Activated naive CD4-positive, alpha-beta T cell (primary cell): ENCODE results near the gene SPP1.
"Not testable (repeated sequence)": the region's sequence is repeated elsewhere in the genome, so short reads cannot be mapped to it uniquely, and the experiment has no call there.

ENCODE experiments used
- DNase-seq, 4 experiments: peaks; one replicate each; lab custom pipeline; 2025; lab: John Stamatoyannopoulos, UW

Gene SPP1

DNA sequence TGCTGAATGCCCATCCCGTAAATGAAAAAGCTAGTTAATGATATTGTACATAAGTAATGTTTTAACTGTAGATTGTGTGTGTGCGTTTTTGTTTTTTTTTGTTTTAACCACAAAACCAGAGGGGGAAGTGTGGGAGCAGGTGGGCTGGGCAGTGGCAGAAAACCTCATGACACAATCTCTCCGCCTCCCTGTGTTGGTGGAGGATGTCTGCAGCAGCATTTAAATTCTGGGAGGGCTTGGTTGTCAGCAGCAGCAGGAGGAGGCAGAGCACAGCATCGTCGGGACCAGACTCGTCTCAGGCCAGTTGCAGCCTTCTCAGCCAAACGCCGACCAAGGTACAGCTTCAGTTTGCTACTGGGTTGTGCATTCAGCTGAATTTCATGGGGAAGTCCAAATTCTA lies at the start of gene SPP1:
SPP1 (plus strand) TSS at position 249 of the 400 bp plus-strand sequence. CDS start 1,182 bp downstream, outside the sequence.
- DNase-seq: no peak

DNA sequence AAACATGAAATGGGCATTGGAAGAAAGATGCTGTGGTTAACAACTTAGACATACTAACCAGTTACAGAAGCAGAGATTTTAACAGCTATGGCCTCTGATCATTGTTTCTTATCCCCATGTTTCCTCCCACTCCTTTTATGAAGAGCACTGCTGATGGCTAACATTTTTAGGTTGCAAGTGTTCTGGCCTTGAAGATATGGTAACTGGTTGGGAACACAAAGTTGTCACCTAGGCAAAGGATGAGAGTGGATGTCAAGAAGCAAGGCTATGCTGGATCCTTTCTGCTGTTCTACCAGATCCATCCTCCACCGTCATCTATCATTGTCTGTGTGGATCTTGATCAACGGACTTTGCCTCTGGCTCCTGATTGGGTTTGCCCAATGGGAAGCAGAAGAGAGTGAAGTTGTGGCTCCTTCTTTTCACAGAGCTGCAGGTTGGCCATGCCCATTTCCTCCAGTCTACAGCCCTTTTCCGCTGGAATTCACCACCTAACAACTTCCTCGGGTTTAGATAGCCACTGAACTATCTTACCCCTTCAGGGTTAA lies 48.9 kb upstream of the SPP1 start:
- no peak for DNase-seq

DNA sequence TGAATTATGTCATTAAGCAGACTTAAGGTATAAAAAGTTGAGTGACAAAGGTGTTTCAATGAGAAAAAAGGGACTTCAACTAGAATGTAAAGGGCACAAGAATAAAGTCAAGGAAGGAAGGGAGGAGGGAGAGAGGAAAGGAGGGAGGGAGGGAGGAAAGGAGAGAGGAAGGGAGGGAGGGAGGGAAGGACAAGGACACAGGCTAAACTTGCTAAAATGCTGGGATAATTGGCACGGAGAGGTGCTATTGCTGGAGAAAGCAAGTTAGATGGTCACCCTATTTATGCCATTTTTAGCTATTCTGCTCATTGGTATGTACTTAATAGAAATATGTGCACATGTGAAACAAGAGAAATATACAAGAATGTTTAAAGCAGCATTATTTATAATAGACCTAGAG lies 44.9 kb upstream of the SPP1 start:
- no peak for DNase-seq

DNA sequence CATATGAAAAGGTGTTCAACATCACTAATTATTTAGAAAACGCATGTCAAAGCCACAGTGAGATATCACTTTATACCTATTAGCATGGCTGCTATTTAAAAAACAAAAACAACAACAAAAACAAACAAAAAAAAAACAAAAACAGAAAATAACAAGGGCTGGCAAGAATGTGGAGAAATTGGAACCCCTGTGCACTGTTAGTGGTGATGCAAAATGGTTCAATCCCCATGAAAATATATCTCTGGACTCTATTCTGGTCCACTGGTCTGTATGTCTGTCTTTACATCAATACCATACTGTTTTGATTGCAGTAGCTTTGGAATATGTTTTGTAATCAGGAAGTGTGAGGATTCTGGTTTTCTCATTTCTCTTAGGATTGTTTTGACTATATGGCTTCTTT lies 43.6 kb upstream of the SPP1 start:
- DNase-seq: no peak

DNA sequence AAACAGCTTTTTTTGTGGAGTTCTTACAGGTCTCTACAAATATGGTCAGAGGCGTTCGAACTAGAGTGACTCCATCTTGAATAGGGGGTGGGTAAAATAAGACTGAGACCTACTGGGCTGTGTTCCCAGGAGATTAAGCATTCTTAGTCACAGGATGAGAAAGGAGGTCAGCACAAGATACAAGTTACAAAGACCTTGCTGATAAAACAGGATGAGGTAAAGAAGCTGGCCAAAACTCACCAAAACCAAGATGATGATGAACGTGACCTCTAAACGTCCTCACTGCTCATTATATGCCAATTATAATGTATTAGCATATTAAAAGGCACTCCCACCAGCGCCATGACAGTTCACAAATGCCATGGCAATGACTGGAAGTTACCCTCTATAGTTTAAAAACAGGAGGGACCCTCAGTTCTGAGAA lies 42.8 kb upstream of the SPP1 start:
- DNase-seq: no peak

DNA sequence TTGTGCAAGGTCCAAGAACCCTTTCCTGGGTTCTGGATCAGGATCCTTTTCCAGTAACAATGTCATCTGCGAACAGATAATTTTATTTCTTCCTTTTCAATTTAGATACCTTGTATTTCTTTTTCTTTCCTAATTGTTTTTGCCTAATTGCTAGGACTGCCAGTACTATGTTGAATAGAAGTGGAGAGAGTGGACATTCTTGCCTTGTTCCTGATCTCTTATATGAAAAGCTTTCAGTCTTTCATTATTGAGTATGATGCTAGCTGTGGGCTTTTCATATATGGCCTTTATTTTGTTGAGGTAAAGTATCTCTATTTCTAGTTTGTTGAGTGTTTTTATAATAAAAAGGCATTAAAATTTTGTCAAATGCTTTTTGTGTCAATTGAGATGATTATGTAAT lies 42.2 kb upstream of the SPP1 start:
- no peak for DNase-seq

DNA sequence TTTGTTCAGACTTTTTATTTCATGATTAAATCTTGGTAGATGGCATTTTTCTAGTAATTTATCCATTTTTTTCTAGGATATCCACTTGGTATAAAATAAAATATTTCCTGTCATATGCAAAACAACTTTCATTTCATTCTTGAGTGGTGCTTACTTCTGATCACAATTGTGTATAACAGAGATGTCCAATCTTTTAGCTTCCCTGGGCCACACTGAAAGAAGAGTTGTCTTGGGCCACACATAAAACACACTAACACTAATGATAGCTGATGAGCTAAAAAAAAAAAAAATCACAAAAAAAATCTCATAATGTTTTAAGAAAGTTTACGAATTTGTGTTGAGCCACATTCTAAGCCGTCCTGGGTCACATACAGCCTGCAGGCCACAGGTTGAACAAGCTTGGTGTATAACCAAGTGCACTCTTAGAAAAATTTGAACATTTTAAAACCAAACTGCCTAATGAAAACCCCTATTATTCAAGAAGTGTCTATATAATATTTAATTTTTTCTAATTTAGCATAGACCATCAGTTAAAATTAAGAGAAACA lies 41.3 kb upstream of the SPP1 start:
- no peak for DNase-seq

DNA sequence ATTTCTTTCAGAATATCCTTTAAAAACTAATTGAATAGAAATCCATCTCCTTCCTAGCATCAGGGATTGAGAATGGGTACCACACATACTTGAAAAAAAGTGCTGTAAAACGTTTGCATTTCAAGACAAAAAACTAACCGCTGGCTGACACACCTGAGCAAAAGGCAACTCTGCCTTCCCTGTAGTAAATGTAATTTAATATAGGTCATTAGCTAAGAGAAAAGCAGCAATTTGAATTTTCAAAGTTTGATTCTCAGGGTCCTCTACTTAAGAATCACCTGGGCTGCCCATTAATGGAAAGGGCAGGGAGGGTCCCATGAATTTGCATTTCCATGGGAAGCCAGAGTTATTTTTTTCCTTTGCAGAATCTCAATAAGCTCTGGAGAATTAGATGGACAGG lies 40.5 kb upstream of the SPP1 start:
- DNase-seq: no peak

DNA sequence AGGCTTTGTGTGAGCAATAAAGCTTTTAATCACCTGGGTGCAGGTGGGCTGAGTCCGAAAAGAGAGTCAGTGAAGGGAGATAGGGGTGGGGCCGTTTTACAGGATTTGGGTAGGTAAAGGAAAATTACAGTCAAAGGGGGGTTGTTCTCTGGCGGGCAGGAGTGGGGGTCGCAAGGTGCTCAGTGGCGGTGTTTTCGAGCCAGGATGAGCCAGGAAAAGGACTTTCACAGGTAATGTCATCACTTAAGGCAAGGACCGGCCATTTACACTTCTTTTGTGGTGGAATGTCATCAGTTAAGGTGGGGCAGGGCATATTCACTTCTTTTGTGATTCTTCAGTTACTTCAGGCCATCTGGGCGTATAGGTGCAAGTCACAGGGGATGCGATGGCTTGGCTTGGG lies 39.6 kb upstream of the SPP1 start:
- DNase-seq: not testable (repeated sequence)

DNA sequence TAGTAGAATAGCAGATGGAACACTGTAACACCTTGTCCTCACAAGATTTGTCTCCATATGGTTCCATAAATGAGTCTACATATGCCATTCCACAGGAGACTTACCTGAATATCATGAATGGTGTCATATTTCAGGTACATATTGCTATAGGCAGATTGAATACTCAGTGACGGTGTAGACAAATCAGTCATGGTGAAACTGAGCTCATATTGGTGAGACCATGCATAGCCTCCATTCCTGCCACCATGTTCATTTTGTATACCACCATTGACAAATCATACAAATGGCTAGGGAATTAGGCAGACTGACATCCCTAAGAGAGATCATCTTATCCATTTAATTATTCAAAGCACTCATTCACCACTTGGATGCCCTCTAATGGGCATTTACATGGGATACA lies 38.0 kb upstream of the SPP1 start:
- no peak for DNase-seq

DNA sequence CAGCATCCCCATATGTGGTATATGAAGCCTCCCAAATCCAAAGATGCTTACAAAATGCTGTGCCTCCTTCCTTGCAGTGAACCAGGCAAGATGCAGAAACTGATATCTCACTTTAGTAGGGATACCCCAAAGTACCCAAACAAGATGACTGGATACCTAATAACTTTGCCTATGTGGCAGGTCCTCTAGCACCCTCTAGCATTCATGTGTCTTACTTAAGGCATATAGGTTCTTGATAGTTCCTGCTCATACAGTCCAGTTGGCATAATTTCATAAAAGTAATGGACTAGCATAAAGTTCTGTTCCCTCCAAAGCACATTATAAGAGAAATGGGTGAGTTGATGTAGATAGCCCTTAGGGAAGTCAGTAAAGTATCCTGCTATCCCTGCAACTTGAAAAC lies 36.8 kb upstream of the SPP1 start:
- no peak for DNase-seq

DNA sequence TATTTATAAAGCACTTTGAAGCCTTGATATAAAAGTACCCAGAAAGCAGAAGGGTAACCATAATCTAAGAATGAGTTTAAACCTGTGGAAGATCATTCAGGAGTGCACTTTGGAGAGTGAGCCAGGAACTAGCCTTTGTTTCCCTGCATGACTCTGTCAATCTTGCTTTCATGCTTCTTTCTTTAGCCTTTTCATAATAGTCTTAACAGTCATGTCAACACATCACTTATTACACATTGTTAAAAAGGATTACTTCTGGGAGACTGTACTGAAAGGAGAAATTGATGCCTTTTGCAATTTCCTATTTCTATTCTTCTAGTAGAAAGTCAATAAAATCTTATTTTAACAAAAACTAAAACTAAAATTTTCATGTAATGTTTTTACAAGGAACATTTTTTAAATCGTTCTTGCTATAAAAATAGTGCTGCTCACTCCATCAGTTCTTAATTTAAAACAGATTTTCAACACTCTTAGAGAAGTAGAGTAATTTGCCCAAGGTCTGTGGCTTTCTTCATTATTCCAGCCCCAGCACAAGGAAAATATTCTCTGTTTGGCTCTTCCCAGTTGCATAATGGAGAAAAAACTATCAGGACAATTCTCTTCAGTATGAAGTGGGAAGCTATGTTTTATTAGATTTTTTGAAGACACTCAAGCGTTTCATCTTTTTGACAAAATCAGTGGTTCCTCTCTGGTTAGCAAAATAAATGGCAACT lies 35.4 kb upstream of the SPP1 start:
- no peak for DNase-seq

DNA sequence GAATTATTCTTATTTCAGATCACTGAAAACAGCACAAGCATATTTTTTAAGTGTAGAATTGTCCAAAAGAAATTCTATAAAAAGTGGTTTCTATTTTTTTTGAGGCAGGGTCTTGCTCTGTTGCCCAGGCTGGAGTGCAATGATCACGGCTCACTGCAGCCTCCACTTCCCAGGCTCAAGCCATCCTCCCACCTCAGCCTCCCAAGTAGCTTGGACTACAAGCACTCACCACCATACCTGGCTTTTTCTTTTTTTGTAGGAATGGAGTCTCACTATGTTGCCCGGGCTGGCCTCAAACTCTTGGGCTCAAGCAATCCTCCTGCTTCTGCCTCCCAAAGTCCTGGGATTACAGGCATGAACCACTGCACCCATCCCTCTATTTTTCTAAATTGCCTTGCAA lies 34.7 kb upstream of the SPP1 start:
- not testable (repeated sequence) for DNase-seq

DNA sequence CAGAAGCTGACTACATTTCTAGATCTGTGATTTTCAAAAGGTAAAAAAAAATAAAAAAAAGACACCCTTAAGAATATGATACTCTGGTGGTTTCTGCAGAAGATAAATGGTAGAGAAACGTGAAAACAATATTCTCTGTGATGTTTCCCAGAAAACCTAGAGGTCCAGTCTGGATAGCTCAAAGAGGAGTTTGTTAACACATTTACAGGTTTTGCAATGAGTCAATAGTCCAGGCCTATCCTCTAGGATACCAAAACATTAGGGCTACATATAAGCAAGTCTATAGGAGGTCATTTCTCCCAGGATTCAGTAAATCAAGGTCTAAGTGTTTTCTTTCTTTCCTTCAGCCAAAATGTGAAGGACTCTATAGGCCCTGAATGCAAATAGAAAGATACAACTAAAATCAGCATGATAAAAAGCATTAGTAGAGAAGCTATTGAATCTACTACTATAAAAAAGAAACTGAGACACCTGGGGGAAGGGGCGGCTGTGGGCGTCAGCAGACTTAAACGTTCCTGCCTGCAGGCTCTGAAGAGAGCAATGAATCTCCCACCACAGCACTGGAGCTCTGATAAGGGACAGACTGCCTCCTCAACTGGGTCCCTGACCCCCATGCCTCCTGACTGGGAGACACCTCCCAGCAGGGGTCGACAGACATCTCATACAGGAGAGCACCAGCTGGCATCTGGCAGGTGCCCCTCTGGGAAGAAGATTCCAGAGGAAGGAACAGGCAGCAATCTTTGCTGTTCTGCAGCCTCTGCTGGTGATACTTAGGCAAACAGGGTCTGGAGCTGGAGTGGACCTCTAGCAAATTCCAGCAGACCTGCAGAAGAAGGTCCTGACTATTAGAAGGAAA lies 33.7 kb upstream of the SPP1 start:
- no peak for DNase-seq

DNA sequence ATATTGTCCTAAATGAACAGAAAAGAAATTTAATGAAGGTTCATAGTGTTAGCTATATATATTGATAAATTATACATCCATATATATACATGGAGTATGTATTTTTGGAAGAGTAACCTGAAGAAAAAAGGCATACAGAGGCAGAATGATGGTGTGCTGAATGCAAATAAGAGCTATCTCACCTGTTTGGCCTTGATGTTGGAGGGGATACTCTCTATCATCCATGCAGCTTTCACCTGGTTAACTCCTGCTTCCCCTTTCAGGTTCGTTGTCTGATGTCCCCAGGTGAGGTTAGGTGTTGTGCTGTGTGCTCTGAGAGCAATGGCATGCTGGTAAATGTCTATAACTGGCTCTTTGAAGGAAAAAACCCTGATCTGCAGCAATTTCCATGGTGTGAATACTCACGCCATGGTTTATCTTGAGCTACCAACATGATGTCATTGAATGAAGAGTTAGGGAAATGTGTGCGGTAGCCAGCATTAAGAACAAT lies 31.8 kb upstream of the SPP1 start:
- DNase-seq: no peak

DNA sequence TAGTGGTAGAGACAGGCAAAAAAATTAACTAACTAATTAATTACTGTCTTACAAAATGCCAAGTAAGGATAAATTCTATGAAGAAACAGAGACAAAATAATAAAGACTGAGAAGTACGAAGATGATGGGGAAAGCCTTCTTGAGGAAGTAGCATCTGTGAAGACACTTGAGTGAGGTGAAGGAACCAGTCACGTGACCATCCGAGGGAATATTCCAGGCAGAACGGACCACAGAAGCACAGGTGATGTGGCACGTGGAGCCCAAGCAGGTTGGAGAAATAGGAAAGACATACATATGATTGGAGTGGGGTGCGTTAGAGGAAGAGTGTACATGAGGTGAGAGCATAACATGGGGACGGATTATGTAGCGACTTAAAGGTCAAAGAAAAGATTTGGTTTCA lies 30.5 kb upstream of the SPP1 start:
- DNase-seq: no peak

DNA sequence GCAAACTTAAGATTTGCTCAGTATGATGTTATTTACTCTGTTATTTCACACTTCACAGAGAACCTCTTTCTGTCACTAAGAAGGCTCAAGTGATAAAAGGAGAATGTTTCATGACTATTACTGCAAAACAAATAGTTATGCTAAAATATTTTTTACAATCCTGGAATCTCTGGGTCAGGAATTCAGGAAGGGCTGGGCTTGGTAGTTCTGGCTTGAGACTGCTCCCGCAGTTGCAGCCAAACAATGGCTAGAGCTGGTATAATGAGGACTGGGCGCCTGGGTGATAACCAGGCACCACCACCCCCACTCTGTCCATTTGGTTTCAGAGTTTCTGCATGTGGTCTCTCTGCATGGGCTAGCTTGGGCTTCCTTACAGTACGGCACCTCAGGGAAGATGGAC lies 28.7 kb upstream of the SPP1 start:
- DNase-seq: no peak

DNA sequence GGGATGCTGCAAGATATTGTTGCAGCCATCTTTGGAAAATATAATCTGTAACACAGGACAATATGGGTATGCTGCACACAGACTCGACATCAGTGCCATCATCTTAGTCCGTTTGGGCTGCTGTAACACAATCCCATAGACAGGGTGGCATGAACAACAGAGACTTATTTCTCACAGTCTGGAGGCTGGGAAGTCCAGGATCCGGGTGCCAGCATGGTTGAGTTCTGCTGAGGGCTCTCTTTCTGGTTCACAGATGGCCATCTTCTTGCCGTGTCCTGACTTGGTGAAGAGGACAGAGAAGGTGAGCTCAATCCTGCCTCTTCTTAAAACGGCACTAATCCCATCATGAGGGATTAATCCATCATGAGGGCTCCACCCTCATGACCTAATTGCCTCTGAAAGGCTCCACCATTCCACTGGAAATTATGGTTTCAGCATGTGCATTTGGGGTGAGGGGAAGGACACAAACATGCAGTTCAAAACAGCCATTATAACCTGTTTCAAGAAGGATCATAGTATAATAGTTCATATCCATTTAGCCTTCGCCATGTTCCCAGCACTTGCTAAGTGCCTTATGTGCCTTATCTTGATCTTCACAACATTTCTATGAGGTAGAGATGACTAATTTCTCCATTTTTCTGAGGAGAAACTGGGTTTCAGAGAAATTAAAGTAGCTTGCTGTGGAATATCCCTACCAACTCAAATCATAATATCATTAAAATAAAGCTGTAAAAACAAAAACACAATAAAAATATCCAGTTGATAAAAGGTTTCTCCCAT lies 27.9 kb upstream of the SPP1 start:
- no peak for DNase-seq

DNA sequence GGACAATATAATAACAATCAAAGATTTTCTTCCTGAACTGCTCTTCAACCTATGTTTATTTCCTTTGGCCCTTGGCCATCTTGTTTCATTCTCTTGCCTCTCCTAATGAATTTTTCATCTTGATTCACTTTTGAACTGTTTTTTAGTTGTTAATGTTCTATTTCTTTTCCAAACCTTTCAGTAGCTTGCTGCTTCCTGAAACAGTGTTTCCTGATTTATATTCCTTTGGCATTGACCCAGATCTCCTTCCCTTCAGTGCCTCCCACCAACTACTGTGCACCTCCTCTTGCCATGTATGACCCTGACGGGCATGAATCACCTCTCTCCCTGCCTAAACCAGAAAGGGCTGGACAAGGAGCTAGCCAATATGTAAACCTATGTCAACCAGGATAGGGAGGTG lies 25.6 kb upstream of the SPP1 start:
- DNase-seq: no peak

DNA sequence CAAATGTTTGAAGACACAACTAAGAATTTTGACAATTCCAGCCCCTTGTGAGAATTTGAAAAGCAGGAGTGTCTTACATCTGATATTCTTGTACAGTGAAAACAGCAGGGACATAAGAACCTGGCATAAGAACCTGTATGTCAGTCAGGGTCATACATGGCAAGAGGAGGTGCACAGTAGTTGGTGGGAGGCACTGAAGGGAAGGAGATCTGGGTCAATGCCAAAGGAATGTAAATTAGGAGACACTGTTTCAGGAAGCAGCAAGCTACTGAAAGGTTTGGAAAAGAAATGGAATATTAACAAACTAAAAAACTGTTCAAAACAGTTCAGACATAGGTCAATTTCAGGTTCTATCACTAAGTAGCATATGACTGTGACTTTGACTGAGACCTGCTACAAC lies 25.0 kb upstream of the SPP1 start:
- DNase-seq: no peak

DNA sequence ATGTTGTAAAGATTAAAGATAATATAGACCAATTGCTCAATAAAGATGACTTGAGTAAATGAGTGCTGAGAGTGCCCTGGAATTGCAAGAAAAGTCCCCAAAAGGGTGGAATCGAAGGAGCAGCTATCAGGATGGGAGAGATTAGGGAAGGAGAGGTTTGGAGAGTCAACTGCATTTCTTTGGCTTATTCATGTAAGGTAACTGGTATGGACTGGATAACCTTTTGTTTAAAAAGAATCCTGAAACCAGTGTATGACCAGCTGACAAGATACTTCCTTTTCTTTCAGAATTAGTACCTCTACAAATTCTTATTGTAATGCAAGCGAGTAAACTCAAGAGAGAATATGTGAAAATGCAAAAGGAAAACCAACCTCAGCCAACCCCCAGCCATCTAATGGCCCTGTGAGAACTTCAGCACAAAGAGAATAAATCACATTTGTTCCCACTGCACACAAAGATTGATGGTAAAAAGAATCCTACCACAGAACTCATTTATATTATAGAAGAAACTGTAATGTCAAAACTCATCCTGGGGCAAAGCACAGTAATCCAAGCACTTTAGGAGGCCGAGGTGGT lies 24.5 kb upstream of the SPP1 start:
- no peak for DNase-seq

DNA sequence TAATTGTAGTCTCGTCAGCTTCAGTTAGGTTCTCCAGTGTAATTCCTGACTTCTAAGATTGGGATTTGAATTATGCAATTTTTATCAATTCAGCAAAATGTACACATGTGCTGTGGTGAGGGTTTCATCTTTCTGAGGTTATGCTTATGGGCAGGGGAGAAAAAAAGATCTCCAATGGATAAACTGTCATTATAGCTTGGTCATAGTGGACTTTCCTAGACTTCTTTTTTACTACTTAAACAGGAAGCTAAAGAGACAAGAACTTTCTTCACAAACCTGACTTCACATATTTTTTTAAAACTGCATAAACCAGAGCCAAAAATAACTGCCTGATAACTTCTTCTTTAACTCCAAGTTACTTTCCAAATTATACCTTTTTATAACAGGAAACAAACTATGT lies 21.7 kb upstream of the SPP1 start:
- no peak for DNase-seq
